Iris pigment epithelial cell (primary cell): ENCODE results near the gene EIF4EBP2.

Experiments used
- DNase-seq: peaks from one replicate; pipeline ENCODE4 v3.0.0-alpha.2; 2011; ENCODE audit warnings: low read depth

The EIF4EBP2 gene

GRCh38 chr10:70378122-70378521 lies 25.8 kb upstream of the EIF4EBP2 start:
- peak; percentile 94 for DNase-seq

DNA sequence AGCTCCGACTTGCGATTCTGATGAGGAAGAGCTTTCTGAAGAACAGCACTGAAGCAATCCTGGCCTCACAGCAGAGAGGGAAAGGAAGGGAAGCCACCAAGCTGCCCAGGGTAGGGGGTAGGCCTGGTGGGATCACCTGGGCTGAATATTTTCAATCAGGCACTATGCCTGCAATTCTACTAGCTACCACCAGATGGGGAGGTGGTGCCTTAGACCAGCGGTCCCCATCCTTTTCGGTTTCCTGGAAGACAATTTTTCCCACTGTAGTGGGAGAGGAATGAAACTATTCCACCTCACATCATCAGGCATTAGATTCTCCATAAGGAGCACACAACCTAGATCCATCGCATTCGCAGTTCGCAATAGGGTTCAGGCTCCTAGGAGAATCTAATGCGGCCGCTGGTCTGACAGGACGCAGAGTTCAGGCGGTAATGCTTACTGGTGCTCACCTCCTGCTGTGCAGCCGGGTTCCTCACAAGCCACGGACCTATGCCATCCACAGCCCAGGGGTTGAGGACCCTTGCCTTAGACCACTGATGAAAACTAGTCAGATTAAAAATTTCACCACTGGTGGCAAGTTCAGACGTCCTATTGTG lies 24.3 kb upstream of the EIF4EBP2 start:
- DNase-seq, result peak; percentile 36

DNA sequence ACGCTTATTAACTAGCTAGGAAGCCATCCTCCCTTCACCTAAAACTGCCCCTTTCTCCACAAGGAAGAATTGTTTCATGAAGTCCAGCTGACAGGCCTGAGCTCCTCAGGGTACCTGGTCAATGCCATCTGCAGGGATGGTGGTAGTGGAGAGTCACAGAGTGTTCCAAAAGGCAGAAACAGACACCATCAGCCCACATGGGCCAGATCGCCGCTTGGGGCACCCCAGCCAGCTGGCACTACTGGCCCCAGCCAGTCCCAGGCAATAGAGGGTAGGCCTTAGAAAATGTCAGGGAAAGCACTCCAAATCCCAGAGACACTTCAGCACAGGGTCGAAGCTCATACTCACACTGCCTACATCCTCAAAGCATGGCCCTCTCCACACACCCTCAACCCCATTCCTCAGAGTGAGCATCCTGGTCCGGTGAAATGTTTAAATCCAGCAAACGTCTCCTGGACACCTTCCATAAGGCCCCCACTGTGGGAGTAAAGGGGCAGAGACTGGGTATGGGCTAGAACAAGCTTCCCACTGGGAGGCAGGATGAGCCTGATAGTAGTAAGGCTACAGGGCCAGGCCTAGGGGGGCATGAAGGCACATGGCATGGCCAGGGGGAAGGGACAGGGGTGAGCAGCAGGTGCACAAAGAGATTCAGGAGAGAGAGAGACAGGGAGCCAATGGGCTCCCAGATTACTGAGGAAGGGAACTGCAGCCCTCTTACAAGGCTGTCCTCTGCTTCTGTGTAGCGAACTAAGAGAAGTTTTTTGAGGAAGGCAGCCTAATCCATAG lies 23.4 kb upstream of the EIF4EBP2 start:
- DNase-seq, result no peak

GRCh38 chr10:70381471-70382421 lies 22.2 kb upstream of the EIF4EBP2 start:
- no peak for DNase-seq

DNA sequence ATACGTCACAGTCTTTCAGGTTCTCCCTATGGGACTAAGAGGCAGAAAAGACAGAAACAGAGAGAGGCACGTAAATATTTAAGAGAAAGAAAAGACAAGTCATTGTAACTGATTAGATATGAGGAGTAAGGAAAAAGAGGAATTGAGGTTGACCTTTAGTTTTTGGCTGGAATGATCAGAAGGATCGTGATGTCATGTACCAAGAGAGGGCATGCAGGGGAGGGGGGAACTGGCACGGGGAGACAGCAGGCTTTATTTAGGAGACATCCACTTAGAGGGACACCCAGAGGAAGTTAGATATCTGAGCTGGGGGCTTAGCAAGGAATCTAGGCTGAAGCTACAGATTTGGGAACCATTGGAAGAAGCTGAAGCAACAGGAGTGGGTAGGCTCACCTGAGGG lies 12.3 kb upstream of the EIF4EBP2 start:
- no peak for DNase-seq

GRCh38 chr10:70396140-70396539 lies 7.8 kb upstream of the EIF4EBP2 start:
- DNase-seq, result no peak

DNA sequence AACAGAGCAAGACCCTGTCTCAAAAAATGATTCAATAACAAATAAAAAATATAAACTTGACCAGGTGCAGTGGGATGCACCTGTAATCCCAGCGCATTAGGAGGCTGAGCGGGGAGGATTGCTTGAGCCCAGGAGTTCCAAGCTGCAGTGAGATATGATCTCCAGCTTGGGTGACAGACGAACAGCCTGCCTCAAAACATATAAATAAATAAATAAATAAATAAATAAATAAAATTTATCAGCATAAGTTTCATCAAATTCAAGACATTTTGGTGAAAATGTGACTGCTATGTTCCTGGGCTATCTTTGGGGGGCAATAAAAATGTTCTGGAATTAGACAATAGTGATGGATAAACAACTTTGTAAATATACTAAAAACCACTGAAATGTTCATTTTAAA lies 4.8 kb upstream of the EIF4EBP2 start:
- DNase-seq, result no peak

DNA sequence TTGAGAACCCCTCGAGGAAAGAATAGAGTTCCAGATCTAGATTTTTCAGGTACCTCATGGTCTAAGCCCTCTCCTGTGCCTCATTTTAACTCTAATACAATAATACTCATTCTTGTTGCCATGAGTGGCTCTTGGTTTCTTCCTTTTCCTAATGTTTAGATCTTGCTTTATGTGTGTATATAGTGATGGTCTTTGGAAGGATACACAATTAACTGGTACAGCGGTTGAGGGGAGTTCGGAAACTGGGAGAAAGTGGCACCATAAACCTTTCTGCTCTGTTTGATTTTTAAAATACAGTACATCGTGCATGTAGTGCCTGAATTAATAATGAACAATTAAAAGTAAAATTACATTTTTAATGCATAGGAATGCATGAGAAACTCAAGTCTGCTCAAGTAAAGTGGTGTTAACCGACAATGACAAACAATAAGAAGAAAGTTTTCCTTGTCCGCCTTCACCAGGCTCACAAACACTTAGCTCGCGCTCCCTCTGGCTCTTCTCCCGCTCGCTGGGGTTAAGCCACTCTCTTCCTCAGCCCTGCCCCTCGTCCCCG lies 386 bp upstream of the EIF4EBP2 start:
- no peak for DNase-seq

DNA sequence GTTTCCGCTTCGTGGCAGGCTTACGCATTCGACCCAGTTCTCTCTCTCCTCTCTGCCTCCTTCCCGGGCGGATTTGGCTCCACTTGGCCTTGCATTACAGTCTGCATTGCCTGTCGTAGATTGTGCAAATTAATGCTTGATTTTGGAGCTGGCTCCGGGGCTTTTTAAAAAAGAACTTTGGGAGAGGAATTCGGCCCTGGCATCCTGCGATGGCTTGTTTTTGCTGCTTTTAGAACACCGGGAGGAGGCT lies 767 bp downstream of the EIF4EBP2 start:
- DNase-seq, result peak; percentile 45

DNA sequence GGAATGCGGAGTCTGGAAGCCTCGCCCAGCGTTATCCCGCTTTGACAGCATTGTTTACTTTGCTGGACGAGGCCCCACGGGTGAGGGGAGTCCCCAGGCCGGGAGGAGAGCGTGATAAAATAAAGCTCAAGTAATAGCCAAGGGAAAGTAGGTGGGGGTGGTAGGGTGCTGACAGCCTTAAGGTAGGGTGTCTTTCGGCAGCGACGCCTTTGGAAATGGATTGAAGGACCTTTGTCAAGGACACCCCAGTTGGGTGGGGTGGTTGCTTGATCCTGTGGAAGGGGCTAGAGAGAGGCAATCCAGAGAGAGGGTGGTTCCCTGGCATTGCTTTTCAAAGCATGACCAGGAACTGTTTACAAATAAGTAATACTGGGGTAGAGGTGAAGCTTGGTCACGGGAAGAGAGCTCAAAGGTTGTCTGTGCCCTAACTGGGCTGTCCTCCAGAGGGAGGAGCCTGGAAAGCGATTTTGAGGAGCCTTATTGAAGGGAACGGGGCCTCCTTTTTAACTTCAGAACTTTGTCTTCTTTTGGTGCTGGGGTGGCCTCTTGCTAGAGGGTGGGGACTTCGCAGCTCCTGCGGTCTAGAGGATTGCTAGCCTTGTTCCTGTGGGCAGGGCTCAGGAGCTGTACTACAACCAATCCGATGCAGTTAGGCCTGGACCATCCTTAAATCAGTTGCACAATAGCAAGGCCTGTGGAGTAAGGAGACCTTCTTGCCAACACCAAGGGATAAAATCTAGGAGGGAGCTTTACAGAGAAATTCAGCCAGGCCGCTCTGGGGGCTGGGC lies 1.3 kb downstream of the EIF4EBP2 start:
- peak; percentile 99 for DNase-seq

GRCh38 chr10:70409772-70410171 lies 5.8 kb downstream of the EIF4EBP2 start:
- DNase-seq, result no peak

DNA sequence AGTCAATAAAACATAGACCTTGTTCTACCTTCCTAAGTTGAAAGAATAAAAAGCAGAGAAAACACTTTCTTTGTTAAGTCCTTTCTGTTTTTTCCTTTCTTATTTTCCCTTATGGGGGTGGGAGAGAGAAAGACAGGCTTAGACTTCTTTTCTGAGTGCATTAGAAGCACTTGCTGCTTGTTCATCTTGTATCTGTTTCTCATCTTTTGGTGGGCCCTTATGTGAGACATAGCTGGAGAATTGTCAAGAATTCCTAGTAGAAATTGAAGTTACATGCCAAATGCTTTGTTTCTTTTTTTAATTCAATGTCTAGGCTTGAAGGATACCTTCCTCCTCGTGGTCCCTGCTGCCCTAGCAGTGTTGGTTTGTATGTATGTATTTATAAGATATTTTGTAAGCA lies 6.7 kb downstream of the EIF4EBP2 start:
- DNase-seq, result no peak

DNA sequence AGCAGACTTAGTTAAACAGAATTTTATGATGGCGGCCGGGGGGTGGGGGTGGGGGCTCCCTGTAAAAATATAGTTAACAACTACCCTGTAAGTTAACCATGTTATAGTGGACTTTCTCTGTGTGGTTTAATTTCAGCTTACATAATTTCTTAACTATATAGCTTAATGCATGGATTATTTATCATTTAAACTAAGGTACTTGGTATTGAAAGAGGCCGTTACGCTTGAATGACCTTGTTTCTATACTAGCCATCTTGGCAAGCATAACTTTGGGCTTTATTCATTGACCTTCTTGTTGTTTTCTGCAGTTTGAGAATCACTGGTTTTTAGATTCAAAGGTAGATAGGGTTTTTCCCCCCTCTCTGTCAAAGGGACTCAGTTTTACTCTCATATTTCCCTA lies 8.4 kb downstream of the EIF4EBP2 start:
- DNase-seq, result no peak

DNA sequence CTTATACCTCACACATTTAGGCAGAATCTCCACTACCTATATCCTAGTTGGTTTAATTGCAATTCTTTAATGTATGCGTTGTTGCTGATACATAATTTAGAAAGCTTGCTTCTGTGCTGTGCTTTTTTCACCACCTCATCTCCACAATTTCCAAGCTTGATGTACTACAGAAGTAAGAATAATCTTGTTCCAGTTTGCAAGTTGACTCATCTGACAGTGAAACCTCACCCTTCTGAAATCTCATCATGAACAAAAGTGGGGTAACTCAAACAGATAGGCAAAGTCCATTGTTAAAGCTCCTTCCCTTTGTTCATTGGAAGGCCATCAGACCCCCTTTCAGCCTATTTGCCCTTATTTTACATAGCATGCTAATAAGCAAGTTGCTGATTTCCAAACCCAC lies 13.6 kb downstream of the EIF4EBP2 start:
- peak; percentile 73 for DNase-seq

DNA sequence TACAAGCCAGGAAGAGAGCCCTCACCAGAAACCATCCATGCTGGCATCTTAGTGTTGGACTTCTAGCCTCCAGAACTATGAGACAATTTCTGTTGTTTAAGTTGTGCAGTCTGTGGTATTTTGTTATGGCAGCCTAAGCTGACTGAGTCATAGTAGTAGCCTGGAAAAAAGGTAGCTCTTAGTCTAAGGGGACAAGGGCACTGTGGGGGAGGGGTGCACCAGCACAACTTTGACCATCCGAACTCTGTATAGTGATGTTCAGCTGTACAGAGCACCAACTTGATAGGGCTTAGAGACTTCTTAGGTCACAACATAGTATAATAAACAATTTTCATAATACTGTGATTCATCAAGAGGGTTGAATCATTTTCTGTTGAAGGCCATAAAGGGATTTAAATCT lies 14.3 kb downstream of the EIF4EBP2 start:
- DNase-seq, result peak; percentile 95

DNA sequence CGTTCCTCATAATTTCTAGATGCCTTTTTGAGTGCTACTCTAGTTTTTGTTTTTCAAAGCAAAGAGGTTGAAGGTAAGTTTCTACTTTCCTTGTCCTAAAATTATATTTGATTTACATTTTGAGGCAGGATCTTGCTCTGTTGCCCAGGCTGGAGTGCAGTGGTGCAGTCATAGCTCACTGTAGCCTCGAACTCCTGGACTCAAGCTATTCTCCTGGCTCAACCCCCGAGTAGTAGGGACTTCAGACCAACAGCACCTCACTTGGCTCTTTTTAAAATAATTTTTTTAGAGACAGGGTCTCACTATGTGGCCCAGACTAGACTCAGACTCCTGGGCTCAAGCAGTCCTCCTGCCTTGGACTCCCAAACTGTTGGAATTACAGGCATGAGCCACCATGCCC lies 14.8 kb downstream of the EIF4EBP2 start:
- DNase-seq, result no peak

- no peak for DNase-seq
These were observed 20.4 kb downstream of the EIF4EBP2 start for GRCh38 chr10:70424320-70424719.

DNA sequence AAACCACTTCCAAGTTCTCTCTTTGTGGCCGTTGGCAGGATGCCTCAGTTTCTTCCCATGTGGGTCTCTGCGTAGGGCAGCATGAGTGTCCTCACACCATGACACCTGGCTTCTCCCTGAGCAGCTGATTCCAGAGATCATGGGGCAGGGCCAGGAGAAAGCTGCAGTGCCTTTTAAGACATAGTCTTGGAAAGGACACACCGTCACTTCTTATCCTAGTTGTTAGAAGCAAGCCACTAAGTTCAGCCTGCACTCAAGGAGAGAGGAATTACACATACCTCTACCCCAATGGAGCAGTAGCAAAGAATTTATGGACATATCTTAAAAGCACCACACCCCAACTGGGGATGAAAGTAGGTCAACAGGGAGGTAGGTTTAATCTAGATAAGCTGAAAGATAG lies 21.2 kb downstream of the EIF4EBP2 start:
- DNase-seq, result no peak

DNA sequence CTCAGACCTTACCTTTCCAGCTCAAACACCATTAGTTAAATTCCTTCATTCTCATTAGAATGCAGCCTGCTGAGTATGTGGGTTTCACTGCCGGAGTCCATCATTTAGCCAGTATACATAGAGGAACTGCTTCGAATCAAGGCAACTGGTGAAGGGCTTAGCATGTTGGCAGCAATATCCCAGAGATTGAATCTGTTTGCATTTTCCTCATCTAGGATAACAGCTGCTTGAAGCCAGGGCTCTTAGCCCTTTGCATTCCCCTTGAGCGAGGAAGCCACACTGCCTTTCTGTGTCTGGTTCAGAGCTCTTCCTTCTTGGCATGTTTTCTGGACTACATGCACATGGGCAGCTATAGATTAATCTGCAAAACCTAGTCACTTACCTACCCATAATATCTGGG lies 22.9 kb downstream of the EIF4EBP2 start:
- DNase-seq, result no peak

DNA sequence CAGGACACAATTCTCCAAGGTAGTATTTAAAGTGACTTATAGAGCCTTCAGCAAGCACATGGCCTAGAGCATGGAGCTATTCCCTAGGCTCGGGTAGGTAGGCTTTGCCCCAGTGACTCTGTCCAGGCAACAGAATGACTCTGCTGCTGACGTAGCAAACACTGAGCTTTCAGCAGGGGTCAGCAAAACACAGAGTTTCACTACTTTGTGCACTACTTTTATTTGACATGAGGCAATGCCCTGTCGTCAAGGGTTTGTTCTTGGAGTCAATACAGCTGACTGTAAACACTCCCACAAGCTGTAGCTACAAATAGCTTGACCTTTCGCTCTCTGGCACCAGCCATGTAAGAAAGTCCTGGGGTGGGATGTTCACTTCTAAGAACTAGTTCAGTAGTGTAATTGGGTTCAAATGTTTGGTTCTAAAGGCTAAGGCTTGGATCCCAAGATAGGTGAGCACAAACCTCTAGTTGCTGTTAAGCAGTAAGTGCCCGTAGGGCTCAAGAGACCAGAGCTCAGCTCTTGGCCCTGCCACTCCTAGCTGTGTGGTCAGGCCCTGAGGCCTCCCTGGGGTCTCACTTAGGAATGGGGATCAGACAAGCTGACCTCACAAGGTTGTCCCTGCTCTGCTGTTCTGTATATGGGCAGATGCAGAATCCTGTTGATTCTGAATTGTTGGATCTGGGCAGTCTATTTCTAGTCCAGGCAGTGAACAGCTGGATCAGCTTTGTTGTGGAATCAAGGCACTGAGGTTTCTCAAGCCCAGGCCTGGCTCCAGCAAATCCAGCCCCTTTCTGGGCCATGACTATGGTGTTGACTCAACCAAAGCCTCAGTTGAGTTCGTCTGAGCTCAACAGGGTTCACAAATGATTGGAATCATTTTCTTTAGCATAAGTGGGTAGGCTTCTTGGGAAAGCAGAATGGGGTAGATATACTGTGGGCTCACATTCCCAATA lies 26.8 kb downstream of the EIF4EBP2 start:
- peak; percentile 83 for DNase-seq

DNA sequence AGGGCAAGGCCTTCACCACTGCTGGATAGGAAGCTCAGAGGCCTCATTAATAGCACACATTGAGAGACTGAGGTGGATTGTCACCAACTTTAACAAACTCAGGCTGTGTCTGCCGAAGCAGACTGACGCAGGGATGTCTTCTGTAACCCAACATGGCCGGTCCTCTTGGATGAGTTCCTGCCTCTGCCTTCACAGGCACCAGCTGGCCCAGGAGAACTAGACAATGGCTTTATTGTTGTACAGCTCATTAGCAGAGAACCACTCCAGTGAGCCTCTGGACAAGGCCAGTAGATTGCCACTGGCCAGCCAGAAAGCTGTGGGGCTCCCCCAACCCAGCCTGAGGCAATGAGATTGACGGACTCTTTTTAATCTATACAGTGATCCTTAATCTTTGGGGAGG lies 28.2 kb downstream of the EIF4EBP2 start:
- no peak for DNase-seq
